DOHH2 (cell line): ENCODE measurements around the gene SLC22A12.

Source experiments
- H3F3A ChIP-seq: fragments of 200-600 bp; sonication (generic), shearing (Covaris generic); 2 replicates; pipeline ENCODE4 v1.6.0; 2016; ENCODE audit warnings: antibody characterized with exemption, mild to moderate bottlenecking; ENCODE audit not compliant: control insufficient read depth, insufficient read depth
- H3K27ac ChIP-seq: fragments of 200-600 bp; sonication (generic); 2 replicates; pipeline ENCODE4 v1.5.1; 2014; ENCODE audit warnings: low read depth, mild to moderate bottlenecking, low read length, moderate library complexity
- H3K27me3 ChIP-seq: fragments of 200-600 bp; sonication (generic); 2 replicates; pipeline ENCODE4 v1.6.1; 2014; ENCODE audit warnings: mild to moderate bottlenecking, low read length, mixed read lengths; ENCODE audit not compliant: control insufficient read depth
- H3K36me3 ChIP-seq: fragments of 200-600 bp; sonication (generic); 2 replicates; pipeline ENCODE4 v1.6.1; 2014; ENCODE audit warnings: mild to moderate bottlenecking, low read length, moderate library complexity, mixed read lengths; ENCODE audit not compliant: control insufficient read depth
- H3K4me1 ChIP-seq: fragments of 200-600 bp; sonication (generic); 2 replicates; pipeline ENCODE4 v1.6.1; 2014; ENCODE audit warnings: mild to moderate bottlenecking, low read length, mixed read lengths; ENCODE audit not compliant: control insufficient read depth
- H3K4me2 ChIP-seq: fragments of 200-600 bp; sonication (generic); 2 replicates; pipeline ENCODE4 v1.6.0; 2014; ENCODE audit warnings: mild to moderate bottlenecking, low read length, moderate library complexity
- H3K4me3 ChIP-seq: fragments of 200-600 bp; sonication (generic); 2 replicates; pipeline ENCODE4 v1.5.1; 2014; ENCODE audit warnings: mild to moderate bottlenecking, low read length, mixed read lengths
- H3K79me2 ChIP-seq: fragments of 200-600 bp; sonication (generic); 2 replicates; pipeline ENCODE4 v1.6.1; 2014; ENCODE audit warnings: mild to moderate bottlenecking, low read length, mixed read lengths; ENCODE audit not compliant: control insufficient read depth
- H3K9me2 ChIP-seq: fragments of 200-600 bp; sonication (generic); replicated peaks from 2 replicates; pipeline ENCODE4 v1.6.1; 2014; ENCODE audit warnings: mild to moderate bottlenecking, low read length, mixed read lengths; ENCODE audit not compliant: control insufficient read depth
- H3K9me3 ChIP-seq: fragments of 200-600 bp; sonication (generic); 2 replicates; pipeline ENCODE4 v1.6.1; 2014; ENCODE audit warnings: antibody characterized with exemption, low read length, mixed read lengths; ENCODE audit not compliant: control insufficient read depth, insufficient read depth
- H4K20me1 ChIP-seq: fragments of 200-600 bp; sonication (generic); 2 replicates; pipeline ENCODE4 v1.6.0; 2014; ENCODE audit warnings: low read depth, mild to moderate bottlenecking, antibody characterized with exemption, low read length, moderate library complexity; ENCODE audit not compliant: control insufficient read depth, insufficient read depth
- CTCF ChIP-seq: fragments of 200-600 bp; sonication (generic); IDR thresholded peaks from one replicate; pipeline ENCODE4 v1.5.1; 2014; ENCODE audit warnings: antibody characterized with exemption, mild to moderate bottlenecking, low read depth, low read length; ENCODE audit not compliant: poor library complexity, severe bottlenecking
- EZH2phosphoT487 ChIP-seq: fragments of 200-600 bp; sonication (generic); IDR thresholded peaks from 2 replicates; pipeline ENCODE4 v1.6.1; 2017; ENCODE audit warnings: borderline replicate concordance, mild to moderate bottlenecking, antibody characterized with exemption, low read length, moderate library complexity, mixed read lengths

SLC22A12 gene

GRCh38 chr11:64620381-64620971 is 29.5 kb downstream of the SLC22A12 start:
- Histone ChIP-seq H3F3A (no peaks in the 10 kb centered on the region), H3K9me3 (no peaks in the 10 kb centered on the region), H4K20me1 (no peaks in the 10 kb centered on the region), H3K79me2 (no peaks in the 10 kb centered on the region), H3K36me3 (no peaks in the 10 kb centered on the region), H3K4me2 (no peak overlapping the region), H3K4me1 (peaks cover 19% of the 10 kb centered on the region), H3K27me3 (no peaks in the 10 kb centered on the region), H3K9me2 (no peaks in the 10 kb centered on the region), H3K4me3 (no peak overlapping the region), H3K27ac (no peak overlapping the region)
- TF ChIP-seq EZH2phosphoT487 (no peak), CTCF (no peak)

GRCh38 chr11:64621283-64622019 is 30.4 kb downstream of the SLC22A12 start:
- no peak for TF ChIP-seq EZH2phosphoT487
- Histone ChIP-seq H3K36me3 (no peaks in the 10 kb centered on the region), H3K27me3 (no peaks in the 10 kb centered on the region), H3F3A (no peaks in the 10 kb centered on the region), H3K4me2 (no peak overlapping the region; the same call in 1 of the 2 replicates), H3K79me2 (no peaks in the 10 kb centered on the region), H3K9me2 (no peaks in the 10 kb centered on the region), H3K9me3 (no peaks in the 10 kb centered on the region), H3K4me3 (no peak overlapping the region), H3K27ac (no peak overlapping the region), H3K4me1 (peaks cover 19% of the 10 kb centered on the region), H4K20me1 (no peaks in the 10 kb centered on the region)

DNA sequence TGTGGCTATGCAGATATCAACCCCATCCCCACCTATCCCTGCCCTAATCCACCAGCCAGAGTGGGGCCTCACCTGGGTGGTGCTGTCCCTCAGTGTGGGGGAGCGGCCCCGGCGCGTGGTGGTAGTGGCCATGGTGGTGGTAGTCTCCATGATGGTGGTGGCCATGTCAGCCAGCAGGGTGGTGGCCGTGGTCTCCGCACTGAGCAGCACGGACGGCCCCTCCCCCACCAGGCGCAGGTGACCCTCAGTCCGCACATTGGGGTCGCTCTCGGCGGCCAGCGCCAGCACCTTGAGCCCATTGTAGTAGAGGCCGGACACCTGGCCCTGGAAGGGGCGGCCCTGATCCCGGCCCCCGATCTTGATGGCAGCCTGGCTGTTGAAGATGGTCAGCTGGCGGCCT is 31.7 kb downstream of the SLC22A12 start:
- H4K20me1 ChIP-seq, result 0 out of 2 replicates have a peak, but pooled peaks cover 2% of the 10 kb centered on the region
- no peak overlapping the region for H3K27ac ChIP-seq
- H3K79me2 ChIP-seq, result no peaks in the 10 kb centered on the region
- H3K9me3 ChIP-seq, result no peaks in the 10 kb centered on the region
- H3K4me2 ChIP-seq, result no peak overlapping the region
- H3K4me3 ChIP-seq, result no peak overlapping the region
- no peaks in the 10 kb centered on the region for H3K27me3 ChIP-seq
- H3F3A ChIP-seq, result no peaks in the 10 kb centered on the region
- no peaks in the 10 kb centered on the region for H3K9me2 ChIP-seq
- no peak for TF ChIP-seq EZH2phosphoT487
- TF ChIP-seq CTCF, result no peak
- H3K4me1 ChIP-seq, result peaks cover 23% of the 10 kb centered on the region
- H3K36me3 ChIP-seq, result no peaks in the 10 kb centered on the region

- H3K4me3 ChIP-seq, result no peak overlapping the region
- H3K27me3 ChIP-seq, result no peaks in the 10 kb centered on the region
- TF ChIP-seq EZH2phosphoT487 (no peak), CTCF (no peak)
- H3K9me3 ChIP-seq, result no peaks in the 10 kb centered on the region
- peaks cover 23% of the 10 kb centered on the region for H3K4me1 ChIP-seq
- peaks cover 2% of the 10 kb centered on the region; the same call in 1 of the 2 replicates for H3F3A ChIP-seq
- H4K20me1 ChIP-seq, result 0 out of 2 replicates have a peak, but pooled peaks cover 3% of the 10 kb centered on the region
- H3K36me3 ChIP-seq, result no peaks in the 10 kb centered on the region
- H3K4me2 ChIP-seq, result no peak overlapping the region
- no peaks in the 10 kb centered on the region for H3K9me2 ChIP-seq
- H3K79me2 ChIP-seq, result no peaks in the 10 kb centered on the region
- H3K27ac ChIP-seq, result no peak overlapping the region
These were observed 34.0 kb downstream of the SLC22A12 start for GRCh38 chr11:64624883-64625481.
